ENCODE data around the gene BCL2. TPM values are rescaled to one million over a fixed set of nuclear protein-coding genes. Genes with fewer than 3 reads are reported as not detected.

Gene BCL2
- total RNA-seq, 1 donor from 2014 or later: 5.2 TPM

DNA sequence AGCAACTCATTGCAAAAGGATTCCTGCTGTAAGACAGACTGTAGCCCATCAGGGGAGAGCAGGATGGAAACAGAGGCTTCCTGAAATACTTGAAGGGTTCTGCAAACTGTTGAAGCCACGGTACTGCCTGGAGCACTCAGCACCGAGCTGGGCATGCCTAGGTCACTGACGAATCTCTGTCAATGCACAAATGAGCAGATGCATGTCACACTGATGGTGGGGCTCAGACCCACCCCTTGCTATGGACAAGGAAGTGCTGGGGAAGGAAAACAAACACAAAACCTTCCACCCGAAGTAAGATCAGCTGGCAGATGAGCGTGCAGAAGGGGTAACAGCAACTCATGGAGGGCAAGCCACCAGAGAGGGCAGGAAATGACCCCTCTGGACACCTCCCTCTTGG, 136.7 kb downstream of the BCL2 start:
- Histone ChIP-seq H3K4me3 (ENCODE audit: low read depth, low read length) (no peak overlapping the region), H3K27me3 (ENCODE audit: control insufficient read depth, insufficient read depth, low read length) (no peaks in the 10 kb centered on the region), H3K36me3 (ENCODE audit: control insufficient read depth, insufficient read depth, low read length) (no peaks in the 10 kb centered on the region)
- TF ChIP-seq, protein P1, sequence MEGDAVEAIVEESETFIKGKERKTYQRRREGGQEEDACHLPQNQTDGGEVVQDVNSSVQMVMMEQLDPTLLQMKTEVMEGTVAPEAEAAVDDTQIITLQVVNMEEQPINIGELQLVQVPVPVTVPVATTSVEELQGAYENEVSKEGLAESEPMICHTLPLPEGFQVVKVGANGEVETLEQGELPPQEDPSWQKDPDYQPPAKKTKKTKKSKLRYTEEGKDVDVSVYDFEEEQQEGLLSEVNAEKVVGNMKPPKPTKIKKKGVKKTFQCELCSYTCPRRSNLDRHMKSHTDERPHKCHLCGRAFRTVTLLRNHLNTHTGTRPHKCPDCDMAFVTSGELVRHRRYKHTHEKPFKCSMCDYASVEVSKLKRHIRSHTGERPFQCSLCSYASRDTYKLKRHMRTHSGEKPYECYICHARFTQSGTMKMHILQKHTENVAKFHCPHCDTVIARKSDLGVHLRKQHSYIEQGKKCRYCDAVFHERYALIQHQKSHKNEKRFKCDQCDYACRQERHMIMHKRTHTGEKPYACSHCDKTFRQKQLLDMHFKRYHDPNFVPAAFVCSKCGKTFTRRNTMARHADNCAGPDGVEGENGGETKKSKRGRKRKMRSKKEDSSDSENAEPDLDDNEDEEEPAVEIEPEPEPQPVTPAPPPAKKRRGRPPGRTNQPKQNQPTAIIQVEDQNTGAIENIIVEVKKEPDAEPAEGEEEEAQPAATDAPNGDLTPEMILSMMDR (IDR thresholded peaks at IDR 0.05; ENCODE audit: insufficient read depth, low read length, poor library complexity, severe bottlenecking): no peak
- no peak for DNase-seq (ENCODE audit: low read depth)

DNA sequence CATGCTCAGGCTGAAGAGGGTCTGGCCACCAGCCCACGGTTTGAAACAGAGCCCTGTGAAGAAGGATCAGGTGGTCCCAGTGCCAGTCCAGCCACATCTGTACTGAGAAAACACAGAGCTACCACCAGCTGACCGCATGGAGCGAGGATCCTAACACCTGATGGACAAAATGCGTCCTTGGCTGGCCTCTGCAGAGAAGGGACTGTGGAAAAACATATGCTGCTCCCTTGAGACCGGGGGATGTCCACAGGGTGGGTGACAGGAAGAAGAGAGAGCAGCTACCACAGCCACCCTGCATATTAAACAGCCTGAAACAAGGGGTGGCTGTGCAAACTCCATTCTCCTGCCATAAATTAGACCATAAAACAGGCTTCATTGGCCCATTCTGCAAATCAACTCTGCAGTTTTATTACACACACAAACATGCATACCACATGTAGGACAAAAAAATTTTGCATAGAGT, 137.2 kb downstream of the BCL2 start:
- Histone ChIP-seq H3K4me3 (ENCODE audit: low read depth, low read length) (no peak overlapping the region), H3K27me3 (ENCODE audit: control insufficient read depth, insufficient read depth, low read length) (no peaks in the 10 kb centered on the region), H3K36me3 (ENCODE audit: control insufficient read depth, insufficient read depth, low read length) (no peaks in the 10 kb centered on the region)
- no peak for DNase-seq (ENCODE audit: low read depth)
- TF ChIP-seq, protein P1 (IDR thresholded peaks at IDR 0.05; ENCODE audit: insufficient read depth, low read length, poor library complexity, severe bottlenecking): no peak

DNA sequence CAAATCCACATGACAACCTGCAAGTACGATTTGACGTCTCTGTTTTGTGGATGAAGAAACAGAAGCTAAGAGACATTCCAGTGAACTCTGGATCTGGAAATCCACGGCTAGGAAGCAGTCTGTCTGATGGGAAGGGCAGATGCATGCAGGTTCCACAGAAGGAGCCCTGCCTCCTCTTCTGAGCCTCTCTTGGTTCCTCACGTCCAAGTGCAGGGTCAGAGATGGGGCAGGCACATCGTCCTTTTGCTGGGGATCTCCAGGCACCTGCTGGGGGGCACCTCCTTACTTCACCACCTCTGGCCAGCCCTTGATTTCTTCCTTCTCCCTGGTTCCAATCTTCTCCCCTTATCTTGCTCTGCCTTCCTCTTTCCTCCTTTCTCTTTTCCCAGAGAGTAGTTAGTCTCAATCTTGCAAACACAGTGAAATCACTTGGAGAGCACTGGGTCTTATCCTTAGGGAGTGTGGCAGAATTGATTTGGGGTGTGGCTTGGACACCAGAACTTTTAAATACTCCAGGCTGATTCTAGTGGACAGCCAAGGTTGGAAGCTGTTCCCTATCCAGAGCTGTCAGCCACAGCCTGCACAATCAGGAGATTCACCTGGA, 137.8 kb downstream of the BCL2 start:
- Histone ChIP-seq H3K27me3 (ENCODE audit: control insufficient read depth, insufficient read depth, low read length) (no peaks in the 10 kb centered on the region), H3K4me3 (ENCODE audit: low read depth, low read length) (no peak overlapping the region), H3K36me3 (ENCODE audit: control insufficient read depth, insufficient read depth, low read length) (no peaks in the 10 kb centered on the region)
- DNase-seq (ENCODE audit: low read depth): no peak
- TF ChIP-seq, protein P1 (IDR thresholded peaks at IDR 0.05; ENCODE audit: insufficient read depth, low read length, poor library complexity, severe bottlenecking): no peak

DNA sequence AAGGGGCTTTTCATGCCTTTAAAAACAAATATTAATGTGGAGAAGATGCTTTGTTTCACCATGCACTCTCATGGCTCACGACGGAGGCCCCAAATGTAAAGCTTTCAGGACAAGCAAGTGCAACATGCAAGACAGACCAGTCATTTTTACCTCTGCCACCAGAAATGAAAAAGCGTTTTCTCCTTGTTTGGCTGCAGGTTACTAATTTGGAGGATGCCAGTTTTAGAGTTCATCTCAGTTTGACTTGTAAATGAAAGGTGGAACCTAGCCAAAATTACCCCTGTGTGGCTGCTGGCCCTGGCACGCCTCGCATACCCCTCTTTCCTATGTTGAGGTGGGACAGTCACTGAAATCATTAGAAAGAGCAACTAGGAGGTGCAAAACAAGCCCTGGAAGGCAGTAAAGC, 138.6 kb downstream of the BCL2 start:
- no peak for DNase-seq (ENCODE audit: low read depth)
- no peaks in the 10 kb centered on the region for H3K27me3 ChIP-seq (ENCODE audit: control insufficient read depth, insufficient read depth, low read length)
- no peaks in the 10 kb centered on the region for H3K36me3 ChIP-seq (ENCODE audit: control insufficient read depth, insufficient read depth, low read length)
- TF ChIP-seq, protein P1 (IDR thresholded peaks at IDR 0.05; ENCODE audit: insufficient read depth, low read length, poor library complexity, severe bottlenecking): no peak
- H3K4me3 ChIP-seq (ENCODE audit: low read depth, low read length): no peak overlapping the region

DNA sequence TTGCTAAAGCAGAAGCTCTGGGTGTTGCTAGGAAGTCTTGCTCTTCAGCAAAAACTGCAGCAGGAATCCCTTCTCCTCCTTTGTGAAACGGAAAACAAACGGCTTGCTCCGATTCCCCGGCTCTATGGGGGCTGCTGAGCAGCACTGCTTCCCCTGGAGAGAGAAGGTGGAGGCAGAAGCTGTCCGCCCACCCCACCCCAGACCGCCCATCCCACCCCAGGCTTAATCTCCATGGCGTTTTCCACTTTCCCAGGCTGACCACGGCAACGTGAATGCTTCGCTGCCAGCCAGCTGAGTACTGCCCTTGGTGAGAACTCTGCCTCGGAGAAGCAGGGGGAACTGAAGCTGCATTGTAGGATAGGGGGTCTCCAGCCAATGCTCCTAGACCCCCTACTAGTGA, 139.2 kb downstream of the BCL2 start:
- no peaks in the 10 kb centered on the region for H3K27me3 ChIP-seq (ENCODE audit: control insufficient read depth, insufficient read depth, low read length)

More for the DNA sequence above, 139.2 kb downstream of the BCL2 start:
- no peak overlapping the region for H3K4me3 ChIP-seq (ENCODE audit: low read depth, low read length)
- H3K36me3 ChIP-seq (ENCODE audit: control insufficient read depth, insufficient read depth, low read length): no peaks in the 10 kb centered on the region
- TF ChIP-seq, protein P1 (IDR thresholded peaks at IDR 0.05; ENCODE audit: insufficient read depth, low read length, poor library complexity, severe bottlenecking): no peak
- DNase-seq (ENCODE audit: low read depth): no peak
